GM19372 (cell line): ENCODE measurements around the gene SORBS1.

Source experiments
- ATAC-seq: cut with Tn5 transposase; IDR thresholded peaks from one replicate; pipeline ENCODE4 v1.9.1; 2021; ENCODE audit warnings: mild to moderate bottlenecking, low read depth, moderate library complexity; ENCODE audit not compliant: unreplicated experiment

Gene SORBS1

DNA sequence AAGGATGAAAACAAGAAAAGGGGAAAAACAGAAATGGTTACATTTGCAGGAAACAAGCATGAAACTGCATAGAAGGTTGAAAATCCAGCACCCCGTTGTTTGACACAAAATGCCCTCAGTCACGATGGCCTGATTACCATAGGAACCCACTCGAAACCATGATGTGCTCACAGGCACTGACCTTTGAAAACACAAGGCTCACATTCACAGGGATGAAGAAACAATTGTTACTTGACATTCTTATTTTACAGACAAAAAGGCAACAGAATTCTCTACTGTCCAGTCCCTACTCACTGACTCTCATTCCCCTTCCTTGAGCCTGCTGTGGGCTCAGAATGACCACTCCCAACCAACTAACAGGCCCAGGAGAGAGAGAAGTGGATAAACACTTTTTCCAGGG, 138.9 kb downstream of the SORBS1 start:
- no peak for ATAC-seq

DNA sequence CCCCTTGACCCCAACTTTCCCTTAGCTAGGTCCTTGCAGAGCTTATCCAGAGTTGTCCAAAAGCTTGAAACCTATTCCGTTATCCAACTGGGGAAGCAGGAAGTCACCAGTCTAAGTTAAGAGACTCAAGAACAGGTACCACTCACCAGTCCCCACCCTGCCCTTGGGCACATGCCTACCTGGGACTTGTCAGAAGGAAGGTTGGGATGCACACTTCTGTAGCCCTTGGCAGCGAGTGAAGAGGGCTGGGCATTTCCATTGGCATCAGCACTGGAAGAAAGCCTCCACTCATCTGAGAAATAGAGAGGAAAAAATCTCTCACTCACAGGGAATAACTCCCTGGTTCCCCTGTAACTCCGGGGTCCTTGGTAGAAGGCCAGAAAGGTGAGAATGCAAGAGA, 139.4 kb downstream of the SORBS1 start:
- ATAC-seq, result no peak

DNA sequence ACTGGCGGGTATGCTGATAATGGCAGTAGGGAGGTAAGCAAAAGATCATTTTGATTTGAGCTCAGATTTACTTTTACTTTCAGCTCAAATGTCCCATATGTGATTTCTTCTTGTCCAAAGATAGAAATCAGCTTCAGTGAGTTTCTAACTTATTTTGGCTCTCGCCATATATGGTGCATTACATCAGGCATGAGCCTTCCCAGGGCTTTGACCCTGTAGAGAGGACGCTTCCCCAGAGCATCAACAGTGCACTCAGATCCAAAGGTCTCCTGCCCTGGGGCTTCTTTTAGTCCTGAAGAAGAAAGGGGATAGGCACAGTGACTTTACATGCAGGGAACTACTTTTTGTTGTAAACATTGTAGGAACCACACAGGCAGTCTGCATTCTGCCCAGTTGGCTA, 141.8 kb downstream of the SORBS1 start:
- ATAC-seq, result no peak

DNA sequence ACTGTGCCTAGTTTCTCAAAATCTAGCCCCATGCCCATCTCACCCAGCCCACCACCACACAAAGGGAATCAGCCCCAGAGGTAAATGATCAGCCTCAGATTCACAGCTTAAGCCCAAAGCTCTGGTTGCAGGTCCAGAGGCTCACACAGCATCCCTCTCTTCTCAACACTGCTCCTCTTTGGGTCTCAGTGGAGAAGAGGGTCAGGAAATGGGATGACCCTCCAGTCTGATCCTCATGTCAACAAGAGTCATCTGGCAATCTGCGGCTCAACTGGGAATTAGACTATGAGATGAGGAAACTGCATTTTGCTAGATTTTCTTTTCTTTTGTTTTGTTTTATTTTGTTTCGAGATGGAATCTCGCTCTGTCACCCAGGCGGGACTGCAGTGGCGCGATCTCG, 144.2 kb downstream of the SORBS1 start:
- ATAC-seq, result no peak

DNA sequence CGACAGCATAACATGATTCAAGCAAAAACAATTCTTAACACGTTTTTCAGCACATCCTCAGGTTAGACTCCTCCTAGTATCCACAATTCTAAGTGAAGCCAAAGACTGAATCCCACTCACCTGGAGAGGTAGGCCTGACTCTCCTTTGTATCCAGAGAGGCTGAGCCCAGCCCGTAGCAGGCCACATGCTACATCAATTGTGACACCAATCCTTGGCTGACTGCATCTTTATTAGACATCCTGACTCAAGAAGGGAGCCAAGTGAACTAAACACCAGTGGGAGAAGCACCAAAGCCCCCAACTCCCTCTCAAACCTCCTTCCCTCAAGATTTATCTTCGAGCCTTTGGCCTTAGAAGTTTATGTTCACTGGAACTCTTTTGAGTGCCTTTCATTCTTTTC, 144.9 kb downstream of the SORBS1 start:
- no peak for ATAC-seq

DNA sequence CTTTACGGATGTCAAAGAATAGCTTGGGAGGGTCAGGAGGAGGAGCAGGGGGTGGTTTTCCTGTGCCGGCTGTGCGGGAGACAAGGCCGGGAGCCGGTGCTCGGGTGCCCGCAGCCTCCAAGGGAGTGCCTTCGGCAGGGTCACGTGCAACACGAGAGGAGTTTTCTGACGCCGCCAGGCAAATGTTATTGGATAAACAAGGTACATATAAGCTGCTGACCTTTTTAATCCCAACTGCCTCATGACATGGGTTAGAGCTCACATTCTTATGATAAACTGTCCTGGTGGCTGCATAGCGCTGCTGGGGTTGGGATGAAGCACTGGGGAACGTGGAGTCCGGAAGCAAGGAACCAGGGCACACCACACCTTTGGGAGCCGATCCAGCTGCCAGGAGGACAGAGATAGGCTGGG, 145.5 kb downstream of the SORBS1 start:
- ATAC-seq, result no peak

DNA sequence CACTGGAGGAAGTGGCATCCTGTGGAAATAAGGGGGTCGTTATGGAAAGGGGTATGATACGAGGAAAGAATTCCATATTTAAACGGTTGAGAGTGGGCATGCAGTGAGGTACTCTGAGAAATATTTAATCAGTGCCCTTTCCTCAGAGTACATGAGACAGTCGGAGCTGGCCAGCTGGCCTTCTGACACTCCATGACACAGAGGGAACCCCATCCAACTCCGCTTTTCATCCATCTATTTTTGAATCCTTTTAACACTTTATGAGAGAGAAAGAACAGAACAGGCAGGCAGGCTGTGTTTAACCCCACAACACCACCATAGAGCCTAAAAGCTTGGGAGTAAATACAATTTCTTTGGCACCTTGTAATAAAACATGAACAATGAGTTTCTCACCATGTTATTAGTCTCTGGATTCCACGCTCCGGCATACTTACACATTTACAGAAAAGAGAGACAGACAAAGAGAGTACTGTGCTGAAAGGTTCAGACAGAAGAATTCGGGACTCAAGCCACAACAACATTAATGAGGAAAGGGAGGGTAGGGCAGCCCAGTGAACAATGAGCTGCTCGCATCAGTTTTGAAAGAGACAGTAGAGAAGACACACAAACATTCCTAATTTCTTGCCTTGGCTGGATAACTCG, 146.2 kb downstream of the SORBS1 start:
- ATAC-seq, result no peak

DNA sequence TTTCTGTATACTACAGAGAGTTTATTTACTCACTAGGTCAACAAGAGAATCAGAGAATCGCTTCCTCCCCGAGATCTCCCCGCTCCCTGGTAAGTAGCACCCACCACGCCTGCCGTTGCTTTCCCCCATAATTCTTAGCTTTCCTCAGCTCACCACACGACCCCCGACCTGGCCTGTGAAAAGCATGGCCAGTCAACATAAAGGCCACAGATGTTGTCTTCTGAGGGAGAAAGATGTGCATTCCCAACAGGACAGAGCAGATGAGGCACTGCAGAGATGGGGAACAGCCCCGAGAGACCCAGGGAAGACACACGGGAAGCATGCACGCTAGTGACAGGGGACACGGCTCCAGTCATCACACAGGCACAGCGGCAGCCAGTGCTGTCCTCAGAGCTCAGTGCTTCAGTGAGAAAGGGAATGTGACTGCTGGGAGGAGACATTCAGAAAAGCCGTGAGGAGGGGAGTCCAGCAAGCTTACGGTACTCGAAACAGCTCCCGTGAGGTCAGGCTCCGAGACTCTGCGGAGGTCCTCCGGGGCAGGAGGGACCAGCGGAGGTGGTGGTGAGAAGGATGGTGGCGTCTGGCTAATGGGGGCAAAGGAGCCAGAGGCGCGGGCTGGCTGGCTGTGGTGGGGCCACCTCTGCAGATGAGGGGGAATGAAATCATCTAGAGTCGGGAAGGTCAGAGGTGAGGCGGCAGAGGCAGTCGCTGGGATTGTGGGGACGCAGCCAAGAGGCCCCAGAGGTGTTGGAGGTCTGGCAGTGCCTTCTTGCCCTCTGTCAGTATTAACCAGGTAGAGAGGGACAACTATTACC, 146.9 kb downstream of the SORBS1 start:
- no peak for ATAC-seq

DNA sequence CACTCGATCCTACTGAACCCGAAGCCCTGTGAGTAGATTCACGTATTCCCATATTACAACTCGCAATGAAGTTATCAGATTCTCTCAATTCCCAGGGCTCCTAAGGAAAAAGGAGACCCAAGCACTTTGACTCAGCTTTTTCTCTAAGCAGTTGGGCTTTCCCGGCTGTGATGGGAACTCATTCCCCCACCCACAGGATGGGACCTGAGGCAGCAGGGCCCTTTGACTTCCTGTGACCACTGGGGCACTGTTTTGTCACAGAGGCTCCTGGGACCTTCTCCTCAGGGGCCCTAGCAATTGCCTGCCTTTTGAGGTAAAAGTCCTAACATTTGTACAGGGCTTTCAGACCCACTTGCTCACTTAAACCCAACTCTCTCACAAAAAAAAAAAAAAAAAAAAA, 147.6 kb downstream of the SORBS1 start:
- no peak for ATAC-seq

DNA sequence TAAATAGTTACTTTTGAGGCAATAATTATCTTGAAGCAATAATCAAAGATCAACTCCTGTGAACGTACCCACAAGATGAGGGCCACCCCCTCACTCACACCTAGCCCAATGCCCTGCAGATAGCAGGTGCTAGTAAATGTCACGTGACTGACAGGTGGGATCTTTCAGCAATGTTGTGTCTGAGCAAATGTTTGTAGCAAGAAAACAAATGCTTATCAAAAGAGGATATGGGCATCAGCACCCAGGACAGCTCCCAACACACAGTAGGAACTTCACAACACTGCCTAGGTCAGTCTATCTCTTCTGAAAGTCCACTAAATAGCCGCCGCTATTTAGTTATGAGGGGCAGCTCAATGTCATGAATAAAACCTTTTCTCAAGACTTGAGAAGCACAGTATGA, 149.5 kb downstream of the SORBS1 start:
- no peak for ATAC-seq

DNA sequence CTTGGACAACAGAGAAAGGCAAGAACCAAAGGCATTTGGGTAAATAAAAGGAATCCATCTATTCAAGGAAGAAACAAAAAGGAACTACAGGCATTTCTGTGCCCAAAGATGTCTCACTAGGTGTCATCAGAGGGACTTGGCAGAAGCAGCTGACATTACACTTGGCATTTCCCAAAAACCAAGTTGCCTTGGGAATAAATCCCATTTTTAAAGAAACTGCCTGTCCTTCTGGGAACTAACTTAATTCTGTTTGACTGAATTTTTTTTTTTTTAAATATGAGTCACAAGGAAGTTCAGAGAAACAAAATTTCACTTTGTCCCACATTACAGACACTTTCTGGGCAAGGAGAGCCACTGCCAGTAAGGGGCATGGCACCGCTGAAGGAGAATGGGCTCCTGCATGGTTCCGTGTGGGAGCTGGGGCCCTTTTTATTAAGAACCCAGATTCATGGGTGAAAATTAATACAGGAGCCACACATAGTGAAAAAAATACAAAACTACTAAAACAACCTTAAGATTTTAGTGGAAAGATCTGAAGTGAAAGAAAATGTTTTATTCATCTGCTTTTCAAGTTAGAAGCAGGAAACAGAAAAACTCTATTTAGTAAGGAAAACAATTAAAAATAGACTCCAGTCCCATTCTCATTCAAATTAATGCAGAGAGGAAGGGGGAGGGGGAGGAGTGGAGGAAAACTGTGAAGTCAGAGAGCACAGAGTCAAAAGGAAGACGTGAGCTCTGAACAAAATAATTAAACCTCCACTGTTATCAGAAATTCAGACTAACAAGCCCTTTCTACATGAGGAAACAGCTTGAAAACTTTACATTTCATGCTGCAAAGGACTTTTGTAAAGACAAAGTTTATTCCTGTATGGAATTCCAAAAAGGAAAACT, 151.9 kb downstream of the SORBS1 start:
- ATAC-seq, result no peak

DNA sequence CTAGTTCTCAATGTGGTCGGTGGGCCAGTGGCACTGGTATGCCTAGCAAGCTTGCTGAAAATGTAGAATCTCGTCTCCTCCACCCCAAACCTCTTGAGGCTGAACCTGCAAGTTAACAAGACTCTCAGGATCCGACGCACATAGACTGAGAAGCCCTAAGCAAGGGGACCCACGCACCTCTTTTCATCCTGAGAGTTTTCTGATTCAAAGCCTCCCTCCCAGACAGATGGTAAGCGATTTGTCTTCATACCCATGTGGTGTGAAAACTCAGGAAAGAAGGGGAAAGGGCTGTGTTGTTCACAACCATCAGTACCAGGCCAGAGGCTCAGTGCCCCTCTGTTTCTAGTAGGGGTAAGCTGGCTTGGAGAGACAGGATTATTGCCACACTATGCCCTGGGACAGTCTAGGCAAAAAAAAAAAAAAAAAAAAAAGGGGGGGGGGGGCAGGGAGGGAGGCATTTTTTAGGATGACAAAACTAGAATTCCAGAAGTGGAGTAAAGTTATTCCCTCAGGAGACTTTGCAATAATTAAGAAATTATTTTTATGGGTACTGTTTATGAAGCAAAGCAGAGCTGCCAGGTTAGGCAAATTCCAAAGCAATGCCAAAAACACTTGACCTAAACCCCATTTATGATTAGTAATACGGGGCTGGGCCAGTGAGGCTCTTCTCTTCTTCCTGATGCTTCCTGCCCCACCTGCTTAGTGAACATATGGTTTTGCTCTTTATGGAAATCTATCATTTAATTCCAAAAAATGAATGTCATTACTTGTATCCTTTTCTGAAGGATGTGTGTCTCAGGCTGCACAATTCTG, 152.8 kb downstream of the SORBS1 start:
- ATAC-seq, result no peak

DNA sequence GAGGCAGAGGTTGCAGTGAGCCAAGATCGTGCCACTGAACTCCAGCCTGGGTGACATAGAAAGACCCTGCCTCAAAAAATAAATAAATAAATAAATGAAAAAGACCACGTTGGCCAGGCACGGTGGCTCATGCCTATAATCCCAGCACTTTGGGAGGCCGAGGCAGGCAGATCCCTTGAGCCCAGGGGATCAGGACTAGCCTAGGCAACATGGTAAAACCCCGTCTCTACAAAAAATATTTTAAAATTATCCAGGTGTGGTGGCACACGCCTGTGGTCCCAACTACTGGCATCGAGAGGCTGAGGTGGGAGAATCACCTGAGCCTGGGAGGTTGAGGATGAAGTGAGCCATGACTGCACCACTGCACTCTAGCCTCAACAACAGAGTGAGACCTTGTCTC, 153.6 kb downstream of the SORBS1 start:
- no peak for ATAC-seq

DNA sequence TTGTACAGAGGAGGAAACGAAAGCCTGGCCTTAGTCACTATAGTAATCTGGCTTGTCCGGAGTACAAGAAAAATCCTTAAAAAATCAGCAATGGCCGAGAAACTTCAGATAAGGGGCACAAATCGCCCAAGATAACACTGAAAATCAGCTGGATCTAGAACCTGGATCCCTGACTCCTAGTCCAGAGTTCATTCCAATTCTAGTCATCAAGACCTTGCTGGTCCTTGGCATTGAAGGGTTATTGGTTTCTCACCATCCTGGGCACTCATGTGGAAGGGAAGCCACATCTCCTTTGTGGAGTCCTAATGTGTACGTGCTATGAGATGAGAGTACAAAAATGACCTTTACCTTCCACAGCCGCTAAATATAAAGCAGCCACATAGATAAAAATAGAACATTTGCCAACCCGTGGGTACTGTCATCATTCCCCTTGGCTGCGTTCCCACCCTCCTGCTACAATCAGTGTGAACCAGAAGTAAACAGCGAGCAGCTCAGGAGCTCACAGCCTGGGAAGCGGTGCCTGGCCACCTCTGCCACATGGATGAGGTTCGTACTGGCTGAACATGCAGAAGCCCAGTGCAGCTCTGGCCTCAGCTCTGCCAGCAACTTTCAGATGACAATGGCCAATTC, 154.4 kb downstream of the SORBS1 start:
- no peak for ATAC-seq

DNA sequence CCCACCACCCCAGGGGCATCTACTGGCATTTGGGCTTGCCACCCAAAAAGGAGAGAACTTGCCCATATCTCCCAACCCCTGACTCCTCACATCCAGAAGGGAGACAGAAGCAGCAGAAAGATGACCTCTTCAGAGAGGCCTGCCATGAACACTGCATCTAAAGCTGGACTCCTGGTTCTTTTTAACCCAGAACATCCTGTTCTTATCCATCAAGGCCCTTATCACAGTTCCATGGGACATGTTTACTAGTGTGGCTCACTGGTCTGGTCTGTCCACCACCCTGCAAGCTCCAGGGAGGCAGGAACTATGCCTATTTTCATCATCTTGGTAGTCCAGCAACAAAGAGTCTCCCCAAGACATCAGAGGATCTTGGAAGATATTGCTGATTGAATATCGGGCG, 155.5 kb downstream of the SORBS1 start:
- ATAC-seq, result no peak

DNA sequence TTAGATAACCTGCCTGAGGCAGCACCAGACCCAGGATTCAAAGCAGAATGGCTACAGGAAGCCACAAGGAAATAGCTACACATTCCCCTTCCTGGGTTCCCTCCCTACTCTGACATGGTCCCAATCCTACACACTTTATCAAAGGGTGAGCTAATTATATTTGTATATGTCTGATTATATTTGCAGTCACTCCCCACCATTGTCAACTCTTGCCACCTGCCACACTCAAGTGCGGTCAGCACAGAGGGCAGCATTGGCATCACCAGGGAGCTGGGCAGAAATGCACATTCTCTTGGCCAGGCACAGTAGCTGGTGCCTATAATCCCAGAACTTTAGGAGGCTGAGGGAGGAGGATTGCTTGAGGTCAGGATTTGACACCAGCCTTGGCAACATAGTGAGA, 156.3 kb downstream of the SORBS1 start:
- no peak for ATAC-seq

DNA sequence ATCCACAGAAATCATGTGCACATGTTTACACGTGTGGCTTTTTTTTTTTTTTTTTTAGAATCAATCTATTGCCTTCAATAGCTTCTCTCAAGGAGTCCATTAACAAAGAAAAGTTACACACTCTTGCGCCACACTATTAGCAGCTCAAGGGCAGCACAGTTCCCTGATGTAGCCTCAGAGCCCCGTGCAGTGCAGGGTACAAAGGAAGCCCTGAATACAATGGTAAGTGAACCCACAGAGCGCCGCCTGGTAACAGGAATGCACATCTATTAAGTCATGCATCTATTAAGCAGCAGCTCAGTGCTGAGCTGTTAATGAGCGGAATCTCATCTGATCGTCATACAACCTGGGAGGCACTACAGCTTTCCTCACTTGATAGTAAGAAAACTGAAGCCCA, 156.7 kb downstream of the SORBS1 start:
- no peak for ATAC-seq

DNA sequence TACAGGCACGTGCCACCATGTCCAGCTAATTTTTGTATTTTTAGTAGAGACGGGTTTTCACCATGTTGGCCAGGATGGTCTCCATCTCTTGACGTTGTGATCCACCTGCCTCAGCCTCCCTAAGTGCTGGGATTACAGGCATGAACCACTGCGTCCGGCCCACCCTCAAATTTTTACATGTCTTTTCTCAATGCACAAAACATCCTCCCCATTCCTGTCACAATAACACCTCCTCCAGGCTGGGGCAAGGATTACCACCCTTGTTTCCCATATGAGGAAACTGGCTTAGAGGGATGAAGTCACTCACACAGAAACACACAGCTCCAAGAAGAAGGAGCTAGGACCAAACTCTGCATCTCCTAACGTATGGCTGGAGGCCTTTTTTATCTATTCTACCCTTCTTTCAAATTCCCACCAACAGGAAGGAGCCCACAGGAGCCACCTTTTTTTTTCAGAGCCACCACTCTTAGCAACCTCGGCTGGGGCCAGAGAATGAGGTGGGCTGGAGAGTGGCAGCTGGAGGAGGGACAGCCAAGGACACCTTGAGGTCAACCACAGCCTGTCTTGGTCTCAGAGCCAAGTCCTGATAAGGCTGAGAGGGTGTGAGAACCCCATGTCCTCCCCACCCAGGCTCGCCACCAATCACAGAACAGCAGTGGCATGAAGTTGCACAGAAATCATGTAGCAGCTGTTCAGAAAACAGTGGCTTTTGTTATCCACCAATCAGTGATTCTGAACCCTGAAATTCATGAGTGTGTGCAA, 157.3 kb downstream of the SORBS1 start:
- ATAC-seq, result no peak

DNA sequence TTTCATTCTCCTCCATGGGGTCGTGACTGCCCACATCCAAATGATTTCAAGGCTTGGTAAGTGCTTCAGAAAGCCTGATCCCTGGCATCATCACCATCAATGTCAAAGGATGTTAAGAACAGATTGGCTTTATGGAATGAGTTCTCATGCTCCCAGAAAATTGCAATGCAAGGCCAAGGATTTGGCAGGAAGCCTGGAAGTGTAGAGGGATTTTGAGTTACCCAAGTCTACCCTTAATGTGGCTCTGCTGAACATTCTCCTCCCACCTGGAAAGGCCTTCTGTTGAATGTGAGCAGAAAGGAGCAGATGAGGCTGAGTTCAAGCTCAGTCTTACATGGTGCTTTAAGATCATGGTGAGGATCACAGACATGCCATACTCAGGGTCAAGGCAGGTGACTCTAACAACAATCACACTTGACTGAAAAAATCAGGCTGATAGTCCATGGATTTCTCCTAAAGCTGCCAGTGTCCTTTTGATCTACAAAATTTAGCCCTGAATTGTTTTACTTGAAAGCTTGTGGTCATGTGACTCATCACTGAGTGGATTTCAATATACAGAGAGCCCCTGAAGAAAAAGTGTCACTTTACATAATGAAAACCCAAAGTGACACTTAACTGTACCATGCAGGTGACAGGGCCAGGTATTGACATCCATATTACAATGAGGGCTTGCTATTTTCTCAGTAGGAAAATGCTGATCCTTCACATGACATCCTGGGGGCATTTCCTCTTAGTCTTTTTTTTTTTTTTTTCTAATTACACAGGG, 159.3 kb downstream of the SORBS1 start:
- no peak for ATAC-seq
